Measurements from ENCODE around the gene SLC29A1. TPM values are rescaled to one million over a fixed set of nuclear protein-coding genes. Genes with fewer than 3 reads are reported as not detected.

SLC29A1 gene
- total and polyA plus RNA-seq, 2 of the 8 experiments (the other 6 are each of a cell fraction or from before 2014, with no cell fraction given): 187 to 558 TPM

DNA sequence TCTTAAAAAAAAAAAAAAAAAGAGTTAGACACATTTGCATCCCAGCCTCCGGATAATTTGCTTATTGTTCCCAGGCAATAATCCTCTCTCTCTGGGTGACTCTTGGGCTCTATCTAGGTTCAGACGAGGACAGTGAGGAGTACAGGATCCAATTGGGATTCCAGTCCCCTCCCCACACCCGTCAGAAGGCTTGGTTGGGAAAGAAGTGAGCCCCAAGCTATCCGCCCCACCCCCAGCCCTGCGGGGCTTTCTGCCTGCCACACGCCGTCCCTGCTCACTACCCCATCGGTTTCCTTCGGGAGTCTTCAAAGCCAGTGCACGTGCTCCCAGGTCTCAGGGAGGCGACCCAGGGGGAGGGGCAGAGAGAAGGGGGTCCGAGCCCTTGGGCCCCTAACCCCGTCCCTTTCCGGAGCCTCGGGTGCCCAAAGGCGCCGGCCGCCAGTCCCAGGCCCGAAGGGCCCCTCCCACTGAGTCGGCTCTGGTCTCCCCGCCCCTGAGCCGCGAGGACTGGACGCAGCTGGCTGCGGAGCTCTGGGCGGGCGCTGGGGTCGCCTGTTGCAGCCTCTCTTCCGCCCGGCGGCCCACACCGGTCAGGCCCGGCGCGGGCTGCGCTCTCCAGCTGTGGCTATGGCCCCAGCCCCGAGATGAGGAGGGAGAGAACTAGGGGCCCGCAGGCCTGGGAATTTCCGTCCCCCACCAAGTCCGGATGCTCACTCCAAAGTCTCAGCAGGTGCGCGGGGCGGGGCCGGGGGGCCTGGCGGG, 4.2 kb upstream of the SLC29A1 start (continued):
- no peak for TF ChIP-seq RNF2 (IDR thresholded peaks at IDR 0.05; ENCODE audit: borderline replicate concordance, low read depth, low read length, missing control alignments, poor library complexity, severe bottlenecking)
- peak; percentile 87 for TF ChIP-seq TAF7 (optimal IDR thresholded peaks at IDR 0.05; ENCODE audit: borderline replicate concordance, low read depth, low read length)
- peak; percentile 54; the same call in 1 of the 2 replicates for TF ChIP-seq TEAD4 (IDR thresholded peaks at IDR 0.05; ENCODE audit: low read depth, low read length)
- no peak for TF ChIP-seq RFX5 (IDR thresholded peaks at IDR 0.05; ENCODE audit: borderline replicate concordance, low read depth, low read length)
- TF ChIP-seq SAP30 (IDR thresholded peaks at IDR 0.05; ENCODE audit: insufficient read depth, insufficient replicate concordance, low read length): no peak
- no peak for TF ChIP-seq SUZ12 (IDR thresholded peaks at IDR 0.05; ENCODE audit: low read length)
- TF ChIP-seq, protein P1, sequence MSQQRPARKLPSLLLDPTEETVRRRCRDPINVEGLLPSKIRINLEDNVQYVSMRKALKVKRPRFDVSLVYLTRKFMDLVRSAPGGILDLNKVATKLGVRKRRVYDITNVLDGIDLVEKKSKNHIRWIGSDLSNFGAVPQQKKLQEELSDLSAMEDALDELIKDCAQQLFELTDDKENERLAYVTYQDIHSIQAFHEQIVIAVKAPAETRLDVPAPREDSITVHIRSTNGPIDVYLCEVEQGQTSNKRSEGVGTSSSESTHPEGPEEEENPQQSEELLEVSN (IDR thresholded peaks at IDR 0.05): peak; percentile 87
- peak; percentile 50; the same call in 1 of the 2 replicates for TF ChIP-seq PHF8 (conservative IDR thresholded peaks at IDR 0.05; ENCODE audit: low read depth, low read length)
- TF ChIP-seq GABPA (IDR thresholded peaks at IDR 0.05; ENCODE audit: borderline replicate concordance, insufficient read depth, low read length): no peak
- TF ChIP-seq SIRT6 (IDR thresholded peaks at IDR 0.05; ENCODE audit: low read length): no peak
- peak; percentile 80 for TF ChIP-seq POLR2AphosphoS5 (IDR thresholded peaks at IDR 0.05; ENCODE audit: low read depth, low read length)
- TF ChIP-seq KDM4A (IDR thresholded peaks at IDR 0.05; ENCODE audit: low read depth, low read length, severe bottlenecking): peak; percentile 43
- TF ChIP-seq, protein P2, sequence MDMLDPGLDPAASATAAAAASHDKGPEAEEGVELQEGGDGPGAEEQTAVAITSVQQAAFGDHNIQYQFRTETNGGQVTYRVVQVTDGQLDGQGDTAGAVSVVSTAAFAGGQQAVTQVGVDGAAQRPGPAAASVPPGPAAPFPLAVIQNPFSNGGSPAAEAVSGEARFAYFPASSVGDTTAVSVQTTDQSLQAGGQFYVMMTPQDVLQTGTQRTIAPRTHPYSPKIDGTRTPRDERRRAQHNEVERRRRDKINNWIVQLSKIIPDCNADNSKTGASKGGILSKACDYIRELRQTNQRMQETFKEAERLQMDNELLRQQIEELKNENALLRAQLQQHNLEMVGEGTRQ (IDR thresholded peaks at IDR 0.05; ENCODE audit: low read length): no peak; the same call in 1 of the 2 replicates
- peak; percentile 51; the same call in 1 of the 2 replicates for TF ChIP-seq CHD2 (IDR thresholded peaks at IDR 0.05; ENCODE audit: low read length)
- TF ChIP-seq EGR1 (IDR thresholded peaks at IDR 0.05; ENCODE audit: borderline replicate concordance, low read depth, low read length): 0 out of 2 replicates have a peak, but pooled peaks have one; percentile 21
- no peak; a peak in 1 of 4 replicates for TF ChIP-seq HDAC2 (IDR thresholded peaks at IDR 0.05; ENCODE audit: borderline replicate concordance in 1 of 2, low read depth in 2 of 2, low read length in 2 of 2)
- no peak for TF ChIP-seq JUND (IDR thresholded peaks at IDR 0.05; ENCODE audit: low read length)
- TF ChIP-seq SP4 (IDR thresholded peaks at IDR 0.05; ENCODE audit: low read length): no peak
- TF ChIP-seq JUN (IDR thresholded peaks at IDR 0.05; ENCODE audit: low read depth, low read length): peak; percentile 63; the same call in 1 of the 2 replicates
- TF ChIP-seq RAD21 (IDR thresholded peaks at IDR 0.05 in 1 of 2, conservative IDR thresholded peaks at IDR 0.05 in 1 of 2; ENCODE audit: low read depth in 2 of 2, low read length in 2 of 2): peak in 1 of 2 experiments; percentile 19; a peak in 1 of 4 replicates
- no peak for TF ChIP-seq CBX5 (IDR thresholded peaks at IDR 0.05; ENCODE audit: low read depth, low read length)
